GM18526 (cell line): Measurements from ENCODE around the gene UFM1.

ENCODE experiments used
- POLR2A ChIP-seq: IDR thresholded peaks from 3 replicates; pipeline ENCODE4 v1.6.1; 2011; ENCODE audit not compliant: insufficient read length; ENCODE audit errors: extremely low read depth

UFM1 gene

GRCh38 chr13:38361542-38362262 lies 12.1 kb downstream of the UFM1 start:
- TF ChIP-seq POLR2A, result no peak

- TF ChIP-seq POLR2A, result no peak
Observed at GRCh38 chr13:38363219-38363618, 13.6 kb downstream of the UFM1 start.

GRCh38 chr13:38365661-38366060 lies 16.0 kb downstream of the UFM1 start:
- TF ChIP-seq POLR2A, result no peak

- no peak for TF ChIP-seq POLR2A
Observed at GRCh38 chr13:38366954-38367645, 17.4 kb downstream of the UFM1 start.

- TF ChIP-seq POLR2A, result no peak
Observed at GRCh38 chr13:38369058-38369457, 19.4 kb downstream of the UFM1 start.

- TF ChIP-seq POLR2A, result no peak
Observed at GRCh38 chr13:38372820-38373383, 23.3 kb downstream of the UFM1 start.

GRCh38 chr13:38376546-38376945 lies 26.9 kb downstream of the UFM1 start:
- TF ChIP-seq POLR2A, result no peak

- TF ChIP-seq POLR2A, result no peak
Observed at GRCh38 chr13:38381890-38382289, 32.2 kb downstream of the UFM1 start.

GRCh38 chr13:38382946-38383345 lies 33.3 kb downstream of the UFM1 start:
- no peak for TF ChIP-seq POLR2A

- no peak for TF ChIP-seq POLR2A
Observed at GRCh38 chr13:38384171-38384570, 34.5 kb downstream of the UFM1 start.

GRCh38 chr13:38385153-38385891 lies 35.7 kb downstream of the UFM1 start:
- no peak for TF ChIP-seq POLR2A

- no peak for TF ChIP-seq POLR2A
Observed at GRCh38 chr13:38386421-38386820, 36.8 kb downstream of the UFM1 start.

- TF ChIP-seq POLR2A, result no peak
Observed at GRCh38 chr13:38391341-38391740, 41.7 kb downstream of the UFM1 start.

- no peak for TF ChIP-seq POLR2A
Observed at GRCh38 chr13:38394777-38395496, 45.3 kb downstream of the UFM1 start.

- TF ChIP-seq POLR2A, result no peak
Observed at GRCh38 chr13:38395497-38395788, 45.8 kb downstream of the UFM1 start.
